ENCODE data around the gene TBL1XR1.

The TBL1XR1 gene

GRCh38 chr3:177107461-177108239 is 89.6 kb downstream of the TBL1XR1 start:
- no peak for DNase-seq

DNA sequence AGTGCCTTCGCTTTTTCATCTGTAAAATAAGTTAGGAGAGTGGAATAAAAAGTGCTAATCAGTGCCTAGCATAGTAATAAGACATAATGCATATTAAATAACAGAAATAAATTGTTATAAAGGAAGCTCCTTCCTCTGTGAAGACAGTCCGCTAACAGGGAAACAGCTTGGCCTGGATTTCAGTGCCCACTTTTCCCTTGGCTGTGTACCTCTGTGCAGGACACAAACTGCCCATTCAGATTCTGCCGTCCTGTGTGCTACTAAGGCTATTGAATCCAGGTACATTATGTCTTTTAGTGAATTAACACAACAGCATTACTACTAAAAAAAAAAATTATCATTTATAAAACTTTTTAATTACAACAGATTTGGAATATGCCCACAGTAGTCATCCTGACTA is 90.7 kb downstream of the TBL1XR1 start:
- DNase-seq = no peak

DNA sequence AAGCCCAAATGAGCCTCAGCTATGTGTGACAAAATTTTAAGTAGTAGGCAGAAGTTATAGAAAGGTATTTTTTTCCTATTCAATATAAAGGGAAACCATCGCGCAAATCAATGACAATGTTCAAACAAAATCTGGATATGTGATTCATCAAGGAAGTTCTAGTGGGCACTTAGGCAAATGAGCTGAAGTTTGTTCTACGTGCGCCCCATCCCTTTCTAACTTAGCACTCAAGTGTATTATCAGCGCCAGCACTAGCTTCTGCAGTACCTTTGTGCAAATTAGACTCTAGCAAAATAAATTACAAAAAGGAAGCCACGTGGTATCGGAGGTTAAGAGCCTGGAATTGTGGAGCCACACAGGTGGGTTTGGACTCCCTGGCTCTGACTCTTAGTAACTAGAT is 91.1 kb downstream of the TBL1XR1 start:
- no peak for DNase-seq

DNA sequence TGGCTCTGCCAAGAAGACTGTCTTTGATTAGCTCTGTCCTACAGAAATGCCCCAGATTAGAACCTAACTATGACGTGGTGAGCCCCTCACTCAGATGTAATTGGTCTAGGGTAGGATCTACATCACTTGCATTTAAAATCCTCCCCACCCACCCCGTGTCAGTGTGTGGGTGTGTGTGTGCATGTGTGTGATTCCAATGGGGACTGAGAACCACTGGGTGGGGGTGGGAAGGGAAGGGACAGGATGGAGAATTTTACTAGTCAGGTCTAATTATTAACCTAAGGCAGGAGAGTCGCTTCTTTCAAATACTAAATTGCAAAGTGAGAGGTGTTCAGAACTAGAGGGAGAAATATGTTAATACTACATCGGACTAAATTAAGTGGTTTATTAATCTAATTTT is 91.7 kb downstream of the TBL1XR1 start:
- DNase-seq = no peak

- DNase-seq = no peak
Measured at GRCh38 chr3:177104299-177104992, 92.8 kb downstream of the TBL1XR1 start.

- DNase-seq = peak; percentile 33
Measured at GRCh38 chr3:177102553-177102952, 94.7 kb downstream of the TBL1XR1 start.

DNA sequence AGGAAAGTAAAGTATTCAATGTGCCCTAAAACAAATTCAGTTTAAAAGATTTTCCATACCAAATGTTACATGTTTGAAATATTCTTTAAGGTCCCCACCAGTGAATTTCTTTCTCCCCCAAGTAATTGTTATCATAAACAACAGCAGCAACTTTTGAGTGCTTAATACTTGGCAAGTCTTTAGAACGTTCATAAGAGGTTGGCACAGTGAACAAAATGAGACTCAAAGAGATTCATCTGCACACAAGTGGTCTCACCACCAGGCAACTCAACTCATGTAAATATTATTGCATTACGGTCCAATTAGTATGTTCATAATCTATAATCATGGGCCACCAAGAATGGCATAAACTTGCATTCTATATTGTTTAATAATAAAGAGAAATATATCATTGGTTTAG is 98.7 kb downstream of the TBL1XR1 start:
- no peak for DNase-seq

DNA sequence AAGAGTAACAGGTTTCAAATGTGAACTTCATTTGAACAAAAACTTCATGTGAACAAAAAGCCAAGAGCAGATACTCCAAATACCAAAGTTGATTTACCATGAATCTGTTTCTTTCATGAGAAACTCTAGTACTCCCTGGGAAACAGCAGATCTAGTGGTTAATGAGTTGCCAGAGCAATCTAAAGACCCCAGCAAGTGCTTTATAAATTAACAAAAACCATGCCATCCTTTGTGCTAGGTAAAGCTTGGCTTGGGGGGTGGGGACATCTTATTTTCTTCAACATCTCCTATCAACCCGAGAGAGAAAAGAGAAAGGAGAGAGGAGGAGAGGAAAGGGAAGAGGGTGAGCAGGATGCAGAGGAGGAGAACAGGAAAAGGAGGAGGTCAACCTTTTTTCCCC is 100.7 kb downstream of the TBL1XR1 start:
- DNase-seq = no peak

GRCh38 chr3:177093966-177094365 is 103.3 kb downstream of the TBL1XR1 start:
- no peak for DNase-seq

- DNase-seq = no peak
Measured at GRCh38 chr3:177089901-177090300, 107.4 kb downstream of the TBL1XR1 start.

DNA sequence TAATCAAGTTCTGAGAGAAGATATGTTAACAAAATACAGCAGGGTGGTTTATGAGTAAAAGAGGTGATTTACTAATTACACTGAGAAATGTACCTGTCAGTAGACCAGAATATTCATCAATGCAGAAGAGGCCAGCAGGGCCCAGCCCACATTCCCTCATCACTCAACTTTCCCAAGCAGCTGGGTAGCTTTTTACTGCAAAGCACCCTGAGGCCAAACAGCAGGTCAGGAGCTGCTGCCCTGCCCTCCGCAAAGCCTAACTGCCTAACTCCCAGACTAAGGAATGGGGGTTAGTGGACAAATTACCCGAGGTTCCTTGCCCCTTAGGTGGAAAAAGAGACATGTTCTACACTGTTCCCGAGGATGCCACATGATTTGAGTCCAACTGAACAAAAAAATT is 108.2 kb downstream of the TBL1XR1 start:
- no peak for DNase-seq

DNA sequence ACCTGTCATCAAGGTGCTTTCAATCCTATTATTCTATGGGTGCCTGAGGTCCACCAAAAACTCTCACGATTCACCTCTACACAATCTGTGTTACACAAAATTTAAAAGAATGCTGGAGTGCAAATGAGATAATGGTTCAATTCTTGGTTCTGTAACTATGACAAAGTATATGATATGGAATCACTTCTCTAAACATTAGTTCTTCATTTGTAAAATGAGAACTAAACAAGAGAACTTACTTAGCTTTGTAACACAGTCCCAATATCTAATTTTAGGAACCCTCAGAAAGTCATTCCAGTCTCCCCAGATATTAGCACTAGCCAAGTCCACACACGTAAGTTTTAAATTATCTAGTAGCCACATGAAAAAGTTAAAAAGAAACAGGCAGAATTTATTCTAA is 111.5 kb downstream of the TBL1XR1 start:
- DNase-seq = no peak

GRCh38 chr3:177084616-177085015 is 112.7 kb downstream of the TBL1XR1 start:
- DNase-seq = no peak

DNA sequence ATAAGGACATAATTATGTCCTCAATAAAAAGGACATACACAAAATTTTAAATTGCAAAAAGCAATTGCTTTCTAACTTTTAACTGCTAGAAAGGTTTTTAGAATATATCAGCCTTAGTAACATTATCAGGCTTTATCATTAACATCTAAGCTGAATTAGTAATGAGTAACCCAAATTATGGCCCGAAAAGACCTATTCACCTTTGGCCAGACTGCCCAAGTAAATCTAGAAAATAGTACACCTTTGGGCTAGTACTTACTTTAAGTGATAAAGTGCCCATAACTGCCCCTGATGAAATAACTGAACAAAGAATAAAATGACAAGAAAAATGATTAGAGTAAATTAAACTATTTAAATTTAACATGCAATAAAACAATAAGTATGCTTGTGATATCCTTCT is 117.2 kb downstream of the TBL1XR1 start:
- DNase-seq = no peak

DNA sequence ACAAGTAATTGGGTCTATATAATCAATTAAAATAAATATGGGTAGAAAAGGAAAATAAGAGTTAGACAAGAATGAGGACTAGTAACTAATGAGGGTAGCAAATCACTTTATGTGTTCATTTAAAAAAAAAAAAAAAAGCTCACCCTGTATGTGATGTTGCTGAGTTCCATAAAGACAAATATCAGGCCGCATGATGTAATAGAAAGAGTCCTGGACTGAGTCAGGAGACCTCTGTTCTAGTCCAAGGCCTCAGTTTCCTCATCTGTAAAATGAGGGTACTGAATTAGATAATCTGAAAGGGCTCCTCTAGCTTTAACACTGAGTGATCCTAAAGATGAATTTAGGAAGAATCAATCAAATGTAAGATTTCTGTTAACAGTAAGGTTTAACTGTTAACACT is 117.6 kb downstream of the TBL1XR1 start:
- no peak for DNase-seq

DNA sequence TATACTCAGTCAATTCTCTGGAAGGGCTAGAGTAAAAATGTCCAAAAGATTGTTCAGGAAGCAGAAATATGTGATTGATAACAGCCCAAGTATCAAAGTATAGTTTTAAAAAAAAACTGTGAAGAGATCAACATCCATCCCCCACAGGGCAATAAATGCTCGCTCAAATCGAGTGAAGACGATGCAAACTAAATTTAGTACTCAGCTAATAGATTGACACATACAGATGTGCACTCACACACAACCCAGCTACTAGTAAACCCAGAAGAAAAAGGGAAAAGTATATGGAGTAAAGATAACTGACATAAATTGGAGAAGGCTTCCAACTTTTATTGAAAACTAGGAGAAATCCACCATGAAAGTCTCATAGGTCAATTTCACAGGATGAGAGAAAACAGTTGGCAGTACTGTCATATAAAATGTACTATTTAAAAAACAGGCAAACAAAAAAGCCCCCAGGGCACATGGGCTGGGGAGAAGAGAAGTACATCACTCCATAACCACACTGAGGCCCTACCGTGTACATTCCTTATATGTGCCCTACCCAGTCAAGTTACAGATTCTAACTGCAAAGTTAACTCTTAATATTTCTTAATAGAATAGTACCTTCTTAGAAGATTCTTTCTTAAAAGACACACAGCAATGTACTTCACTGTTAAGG is 125.7 kb downstream of the TBL1XR1 start:
- DNase-seq = no peak

GRCh38 chr3:177069514-177070329 is 127.6 kb downstream of the TBL1XR1 start:
- peak; percentile 24 for DNase-seq

DNA sequence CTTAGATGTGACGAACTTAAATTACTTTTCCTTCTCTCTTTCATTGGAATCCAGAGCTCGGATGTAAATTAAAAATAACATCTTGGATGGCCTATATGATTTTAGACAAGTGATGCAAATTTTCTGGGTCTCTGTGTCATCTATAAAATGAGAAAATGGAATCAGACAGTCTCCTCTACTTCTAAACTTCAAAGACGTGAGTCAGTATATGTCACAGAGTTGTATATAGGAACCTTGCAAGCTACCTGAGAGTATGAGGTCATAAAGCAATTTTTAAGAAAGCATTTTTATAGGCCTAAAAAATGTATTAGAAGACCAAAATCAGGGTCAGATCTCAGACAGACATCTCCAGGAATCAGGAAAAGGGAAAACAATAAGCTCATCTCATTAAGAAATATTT is 128.3 kb downstream of the TBL1XR1 start:
- DNase-seq = no peak

DNA sequence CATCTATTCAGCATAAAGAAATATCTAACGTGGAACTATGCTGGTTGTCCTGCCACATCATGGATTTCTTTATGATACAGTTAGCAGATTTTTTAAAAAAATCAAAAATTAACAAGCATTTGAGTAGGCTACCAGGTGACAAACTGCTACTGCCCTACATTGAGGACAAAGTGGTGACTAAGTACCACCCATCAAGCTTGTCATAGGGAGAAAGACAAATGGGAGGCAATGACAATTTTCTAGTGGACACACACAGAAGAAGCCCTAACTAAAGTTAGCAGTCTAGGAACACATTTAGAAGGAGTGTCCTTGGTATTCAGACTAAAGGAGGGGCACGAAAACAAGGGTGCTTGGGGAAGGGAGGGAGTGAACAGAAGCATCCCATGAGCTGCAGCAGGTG is 131.2 kb downstream of the TBL1XR1 start:
- DNase-seq = no peak

- DNase-seq = no peak
Measured at GRCh38 chr3:177065285-177066033, 131.8 kb downstream of the TBL1XR1 start.

GRCh38 chr3:177062052-177062732 is 135.1 kb downstream of the TBL1XR1 start:
- peak; percentile 32 for DNase-seq

GRCh38 chr3:177061369-177061768 is 135.9 kb downstream of the TBL1XR1 start:
- no peak for DNase-seq

All from fibroblast of skin of scalp (primary cell).